Putamen (tissue), 1 donor: ENCODE measurements around the gene CTNNA1.

ENCODE experiments used
- DNase-seq: peaks from one replicate; pipeline ENCODE4 v3.0.0-alpha.2; 2016; ENCODE audit warnings: low spot score

CTNNA1 gene

DNA sequence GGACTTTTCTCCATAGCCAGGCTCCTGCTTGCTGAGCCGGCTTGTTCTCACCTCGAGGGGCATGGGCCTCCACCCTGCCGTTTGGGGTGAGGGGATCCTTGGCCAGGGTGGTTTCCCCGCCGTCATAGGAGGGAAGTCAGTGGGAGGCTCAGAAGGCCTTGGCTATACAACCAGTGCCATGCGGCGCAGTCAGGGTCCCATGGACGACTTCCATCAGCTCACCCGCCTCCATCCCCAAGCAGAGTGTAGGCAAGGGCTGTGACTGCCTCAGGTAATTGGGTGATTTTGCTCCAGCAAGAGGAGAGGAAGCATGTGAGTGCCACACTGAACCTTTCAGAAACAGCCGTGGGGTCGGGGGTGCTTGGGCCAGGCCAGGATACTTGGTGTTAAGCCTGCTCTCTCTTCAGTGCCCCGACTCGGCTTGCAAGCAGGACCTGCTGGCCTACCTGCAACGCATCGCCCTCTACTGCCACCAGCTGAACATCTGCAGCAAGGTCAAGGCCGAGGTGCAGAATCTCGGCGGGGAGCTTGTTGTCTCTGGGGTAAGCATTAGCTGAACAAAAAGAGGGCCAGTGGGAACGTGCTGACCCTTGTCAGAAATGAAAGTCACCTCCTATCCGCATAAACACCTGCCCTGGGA lies 179.1 kb downstream of the CTNNA1 start:
- no peak for DNase-seq

DNA sequence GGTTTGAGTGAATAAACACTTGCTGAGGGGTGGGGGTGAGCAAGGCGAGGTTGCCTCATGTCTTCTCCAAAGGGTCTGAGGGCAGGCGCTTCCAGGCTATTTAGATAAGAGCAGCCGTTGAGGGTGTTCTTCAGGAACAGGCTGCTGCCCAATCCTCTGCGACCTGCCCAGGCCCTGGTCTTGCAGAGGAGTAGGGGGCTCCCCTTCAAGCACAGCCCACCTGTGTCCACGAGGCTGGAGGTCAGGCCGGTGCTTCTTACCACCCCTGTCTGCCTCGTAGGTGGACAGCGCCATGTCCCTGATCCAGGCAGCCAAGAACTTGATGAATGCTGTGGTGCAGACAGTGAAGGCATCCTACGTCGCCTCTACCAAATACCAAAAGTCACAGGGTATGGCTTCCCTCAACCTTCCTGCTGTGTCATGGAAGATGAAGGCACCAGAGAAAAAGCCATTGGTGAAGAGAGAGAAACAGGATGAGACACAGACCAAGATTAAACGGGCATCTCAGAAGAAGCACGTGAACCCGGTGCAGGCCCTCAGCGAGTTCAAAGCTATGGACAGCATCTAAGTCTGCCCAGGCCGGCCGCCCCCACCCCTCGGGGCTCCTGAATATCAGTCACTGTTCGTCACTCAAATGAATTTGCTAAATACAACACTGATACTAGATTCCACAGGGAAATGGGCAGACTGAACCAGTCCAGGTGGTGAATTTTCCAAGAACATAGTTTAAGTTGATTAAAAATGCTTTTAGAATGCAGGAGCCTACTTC lies 180.5 kb downstream of the CTNNA1 start:
- no peak for DNase-seq

DNA sequence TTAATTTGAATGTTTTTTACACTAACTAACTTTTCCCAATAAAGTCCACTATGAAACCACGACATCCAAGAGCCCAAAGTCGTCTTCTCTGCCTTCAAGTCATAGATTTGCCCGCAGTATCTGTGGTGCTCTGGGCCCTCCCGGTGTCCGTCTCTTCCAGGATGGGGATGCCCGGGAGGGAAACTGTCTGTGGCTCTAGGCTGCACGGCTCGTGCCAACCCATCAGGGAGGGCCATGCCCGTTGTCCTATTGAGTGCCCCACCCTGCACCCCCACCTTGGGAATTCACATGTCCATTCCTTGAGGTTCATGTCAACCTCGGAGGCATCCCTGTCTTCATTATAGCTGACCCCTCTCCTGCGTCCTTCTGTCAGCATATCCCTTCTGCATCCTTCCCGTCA lies 181.7 kb downstream of the CTNNA1 start:
- DNase-seq, result no peak

DNA sequence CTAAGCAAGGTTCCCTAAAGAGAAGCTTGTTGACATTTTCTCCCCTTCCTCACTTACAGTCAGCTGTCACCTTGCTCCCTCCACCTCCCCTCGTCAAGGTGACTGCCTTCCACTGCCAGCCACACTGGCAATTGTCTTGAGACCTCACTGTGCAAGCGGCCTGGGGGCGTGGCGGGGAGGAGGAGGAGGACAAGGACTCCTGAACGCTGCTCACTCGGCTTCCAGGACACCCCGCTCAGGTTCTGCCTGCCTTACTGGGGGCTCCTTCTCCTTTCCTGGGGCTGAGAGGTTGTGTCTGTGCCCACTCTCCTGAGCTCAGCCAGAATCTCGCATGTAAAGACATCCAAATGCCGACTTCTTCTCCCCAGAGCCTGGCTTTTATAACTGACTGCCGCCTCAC lies 182.2 kb downstream of the CTNNA1 start:
- no peak for DNase-seq

DNA sequence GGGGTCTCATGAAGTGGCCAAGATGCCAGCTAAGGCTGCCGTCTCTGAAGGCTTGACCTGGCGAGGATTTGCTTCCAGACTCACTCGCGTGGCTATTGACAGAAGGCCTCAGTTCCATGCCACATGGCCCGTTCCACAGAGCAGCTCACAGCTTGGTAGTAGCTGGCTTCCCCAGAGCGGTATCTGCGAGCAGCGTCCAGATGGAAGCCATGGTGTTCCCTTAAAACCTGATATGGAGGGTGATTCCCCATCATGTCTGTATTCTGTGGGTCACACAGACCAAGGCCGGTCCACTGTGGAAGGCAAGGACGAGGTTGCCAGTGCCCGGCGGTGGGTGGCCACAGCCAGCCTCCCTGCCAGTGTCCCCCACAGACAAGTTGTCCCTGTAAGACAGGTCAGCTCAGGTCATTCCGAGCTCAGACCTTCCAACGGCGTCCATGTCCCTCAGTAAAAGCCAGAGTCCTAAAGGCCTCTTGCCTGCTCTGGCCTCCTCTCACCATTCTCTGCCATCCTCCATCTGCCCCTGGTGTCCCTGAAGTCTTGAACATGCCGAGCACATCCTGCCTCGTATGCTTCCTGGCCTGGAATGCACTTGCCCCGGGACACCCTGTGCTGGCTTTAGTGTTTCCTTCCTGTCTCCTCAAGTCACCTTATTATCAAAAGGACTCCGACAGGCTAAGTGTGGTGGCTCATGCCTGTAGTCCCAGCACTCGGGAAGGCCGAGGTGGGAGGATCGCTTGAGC lies 183.2 kb downstream of the CTNNA1 start:
- DNase-seq, result no peak

DNA sequence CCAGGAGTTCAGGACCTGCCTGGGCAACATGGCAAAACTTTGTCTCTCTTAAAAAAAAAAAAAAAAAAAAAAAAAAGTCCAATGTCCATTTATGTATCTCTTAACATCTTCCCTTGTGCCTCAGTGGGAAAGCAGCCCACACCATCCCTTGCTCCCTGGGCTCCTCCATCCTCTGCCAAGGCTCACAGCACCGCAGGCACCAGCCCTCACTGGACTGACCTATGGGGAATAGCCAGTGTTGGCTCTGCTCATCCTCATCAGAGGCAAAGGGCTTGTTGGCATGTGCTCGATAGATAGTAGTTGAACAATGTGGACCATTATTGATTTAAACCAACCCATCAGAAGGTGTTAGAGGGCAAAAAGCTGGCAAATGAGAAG lies 183.7 kb downstream of the CTNNA1 start:
- DNase-seq, result no peak

DNA sequence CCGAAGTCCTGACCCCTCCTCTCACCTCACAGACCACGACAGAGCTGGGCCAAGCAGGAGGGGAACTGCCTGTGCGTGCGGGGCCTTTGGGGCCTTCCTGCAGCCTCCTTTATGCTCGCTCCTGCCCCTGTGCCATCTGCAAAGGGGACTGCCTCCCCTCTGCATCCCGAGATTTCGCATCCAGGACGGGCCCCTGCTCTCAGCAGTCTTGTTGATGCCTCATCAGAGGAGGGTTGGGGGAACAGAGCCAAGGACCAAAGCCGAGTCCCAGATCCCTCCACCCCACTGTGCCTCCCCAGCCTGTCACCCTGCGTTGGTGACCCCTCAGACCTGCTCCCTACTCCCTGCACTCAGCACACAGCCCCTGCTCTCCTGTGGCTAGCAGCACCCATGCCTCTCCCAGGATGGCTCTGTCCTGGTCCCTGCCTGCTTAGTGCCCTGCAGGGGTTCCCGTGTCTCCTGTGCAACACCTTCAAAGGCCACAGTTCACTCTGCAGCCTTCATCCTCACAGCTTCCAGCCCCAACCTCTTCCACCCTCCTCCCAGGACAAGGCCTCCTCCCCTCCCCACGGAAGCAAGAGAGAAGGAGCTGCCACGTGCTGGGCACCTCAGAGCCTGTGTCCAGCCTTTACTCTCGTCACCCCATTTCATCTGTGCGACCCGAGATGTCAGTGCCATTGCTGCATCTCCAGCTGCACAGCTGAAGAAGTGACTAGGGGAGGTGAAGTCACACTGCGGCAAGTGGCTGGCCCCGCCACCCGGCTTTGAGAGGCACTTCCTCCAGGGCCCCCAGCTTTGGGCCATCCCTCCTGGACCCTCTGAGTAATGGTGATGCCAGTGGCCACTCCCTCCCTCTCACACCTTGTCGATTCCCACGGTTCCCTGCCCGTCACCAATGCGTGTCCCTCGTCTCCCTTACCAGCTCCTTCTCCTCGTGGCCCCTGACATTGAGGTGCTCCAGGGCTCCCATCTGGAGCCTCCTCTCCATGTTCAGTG lies 184.5 kb downstream of the CTNNA1 start:
- no peak for DNase-seq

DNA sequence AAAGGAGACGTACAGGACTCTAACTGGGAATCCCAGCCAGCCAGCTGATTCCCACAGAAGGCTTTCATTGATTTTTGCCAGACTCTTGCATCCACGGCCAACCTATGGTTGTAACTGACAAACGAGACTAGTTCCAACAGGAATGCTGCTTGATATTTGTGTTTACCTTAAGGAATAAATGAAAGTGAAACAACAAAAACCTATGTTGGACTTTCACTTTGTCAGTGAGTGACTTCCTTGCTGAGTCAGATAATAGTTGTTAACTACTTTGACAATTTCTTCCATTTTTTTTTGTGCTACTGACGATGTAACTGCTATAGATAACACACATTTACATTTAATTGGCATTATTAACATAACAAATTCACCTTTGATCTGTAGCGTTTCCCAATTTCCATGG lies 185.3 kb downstream of the CTNNA1 start:
- DNase-seq, result no peak

DNA sequence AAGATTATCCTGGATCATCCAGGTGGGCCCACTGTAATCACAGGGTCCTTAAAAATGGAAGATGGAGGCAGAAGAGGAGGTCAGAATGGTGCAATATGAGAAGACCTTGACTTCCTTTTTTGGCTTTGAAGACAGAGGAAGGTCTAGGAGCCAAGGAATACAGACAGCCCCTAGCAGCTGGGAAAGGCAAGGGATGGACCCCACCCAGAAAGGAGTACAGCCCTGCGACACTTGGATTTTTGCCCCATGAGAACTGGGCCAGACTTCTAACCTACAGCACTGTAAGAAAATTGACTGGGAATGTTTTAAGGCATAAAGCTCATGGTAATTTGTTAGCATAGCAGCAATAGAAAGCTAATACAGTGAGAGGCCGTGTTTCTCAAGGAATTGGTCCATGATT lies 188.8 kb downstream of the CTNNA1 start:
- DNase-seq, result no peak

DNA sequence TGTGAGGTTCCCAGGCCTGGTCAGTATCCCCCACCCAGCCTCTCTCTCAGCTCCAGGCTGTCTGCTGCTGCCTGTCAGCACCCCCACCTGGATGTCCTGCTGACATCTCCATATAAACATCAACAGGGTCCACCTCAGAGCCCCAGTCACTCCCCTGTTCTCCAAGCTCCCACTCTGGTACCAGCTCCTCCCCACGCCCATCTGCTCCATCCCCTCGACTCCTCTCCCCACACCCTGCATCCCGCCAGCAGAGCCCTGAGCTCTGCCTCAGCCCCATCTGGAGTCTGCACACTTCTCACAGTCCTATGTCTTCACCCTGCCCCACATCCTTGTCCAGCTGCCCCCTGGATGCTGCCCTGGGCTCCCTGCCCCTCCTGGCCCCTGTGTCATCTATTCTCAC lies 189.6 kb downstream of the CTNNA1 start:
- no peak for DNase-seq

DNA sequence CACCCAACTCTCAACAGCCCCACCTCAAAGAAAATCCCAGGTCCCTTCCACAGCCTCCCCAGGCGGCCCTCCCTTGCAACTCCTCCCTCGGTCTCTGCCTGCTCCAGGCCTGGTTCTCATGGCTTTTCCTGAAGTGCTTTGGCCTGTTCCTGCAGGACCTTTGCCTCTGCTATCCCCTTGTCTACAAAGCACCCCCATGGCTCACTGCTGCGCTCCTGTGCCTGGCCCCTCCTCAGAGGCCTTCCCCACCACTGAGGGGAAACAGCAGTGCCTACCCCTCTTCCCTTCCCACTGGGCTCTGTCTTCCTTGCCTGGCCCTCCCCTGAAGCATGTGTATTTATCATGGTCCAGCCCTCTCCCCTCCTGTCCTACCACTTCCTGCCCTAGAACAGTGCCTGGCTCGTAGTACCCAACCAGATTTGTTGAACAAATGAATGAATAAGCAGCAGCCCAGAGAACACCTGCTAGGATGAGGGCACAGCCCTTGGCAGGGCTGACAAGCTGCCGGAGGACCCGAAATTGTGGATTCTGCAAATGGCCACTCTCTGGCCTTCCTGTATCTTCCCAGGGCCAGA lies 190.5 kb downstream of the CTNNA1 start:
- DNase-seq, result no peak

DNA sequence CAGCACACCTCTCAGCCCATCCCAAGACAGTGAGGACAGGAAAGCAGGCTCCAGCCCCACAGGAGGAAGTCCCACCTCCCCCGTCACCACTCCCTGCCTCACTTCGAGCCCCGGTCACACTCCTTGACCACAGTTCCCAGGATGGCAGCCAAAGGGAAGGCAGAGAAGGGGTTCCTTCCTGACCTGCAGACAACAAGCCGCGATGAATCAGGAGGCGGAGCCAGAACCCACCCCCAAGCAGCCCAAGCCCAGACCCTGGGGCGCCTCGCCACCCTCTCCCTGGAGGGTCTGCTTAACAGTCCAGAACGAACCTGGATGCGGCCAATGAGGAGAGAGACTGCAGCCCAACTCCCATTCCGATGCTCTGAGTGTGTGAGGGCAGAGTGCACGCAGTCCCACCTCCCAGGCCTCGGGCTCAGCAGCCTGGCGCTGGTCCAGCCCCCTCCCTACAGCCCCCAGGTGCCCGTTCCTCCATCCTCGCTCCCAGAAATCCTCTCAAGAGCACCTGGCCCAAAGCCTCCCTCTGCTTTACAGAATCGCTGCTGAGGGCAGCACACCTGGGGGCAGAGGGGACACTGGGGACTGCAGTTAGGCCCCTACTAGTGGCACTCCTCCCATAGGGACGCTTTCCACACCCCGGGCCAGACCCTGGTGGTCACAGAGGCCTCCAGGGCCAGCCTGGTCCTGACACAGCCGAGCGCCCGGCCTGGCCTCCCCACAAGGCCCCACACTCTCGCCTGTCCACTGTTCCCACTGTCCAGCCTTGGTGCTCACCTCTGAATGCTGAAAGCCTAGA lies 191.5 kb downstream of the CTNNA1 start:
- DNase-seq, result no peak

DNA sequence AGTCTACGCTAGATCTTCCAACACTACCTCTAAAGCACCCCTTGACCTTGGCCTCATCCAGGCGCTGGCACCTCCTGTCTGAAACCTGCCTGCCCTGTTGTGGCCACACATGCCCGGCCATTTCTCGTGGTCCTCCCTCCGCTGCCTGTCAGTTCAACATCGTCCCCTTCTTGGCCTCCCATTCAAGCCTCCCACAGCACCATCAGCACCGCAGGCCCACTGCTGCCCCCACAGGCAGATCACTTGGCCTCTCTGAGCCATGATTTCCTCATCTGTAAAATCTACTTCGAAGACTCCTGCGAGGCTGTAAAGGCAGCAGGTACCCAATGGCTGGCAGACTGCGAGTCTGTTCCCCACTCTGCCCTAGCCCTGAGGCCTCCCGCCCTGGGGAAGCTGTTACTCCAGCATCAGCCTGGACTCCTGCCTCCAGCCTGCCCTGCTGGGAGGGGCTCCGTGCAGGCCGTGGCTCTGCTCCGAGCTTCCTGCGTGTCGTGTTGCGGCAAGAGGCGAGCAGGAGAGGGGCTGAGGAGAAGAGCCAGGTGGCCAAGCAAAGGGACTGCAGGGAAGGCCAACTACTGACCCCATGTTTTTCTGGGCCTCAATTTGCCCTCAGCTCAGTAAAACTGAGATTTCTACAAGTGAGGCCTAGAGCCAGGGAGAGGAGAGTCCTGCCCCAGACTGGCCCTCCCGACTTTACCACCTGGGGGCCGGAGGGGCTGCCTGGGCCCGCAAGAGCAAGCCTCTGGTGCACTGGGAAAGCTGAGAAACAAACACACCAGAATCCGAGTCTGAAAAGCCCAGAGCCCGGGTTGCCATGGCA lies 192.4 kb downstream of the CTNNA1 start:
- peak; percentile 66 for DNase-seq

DNA sequence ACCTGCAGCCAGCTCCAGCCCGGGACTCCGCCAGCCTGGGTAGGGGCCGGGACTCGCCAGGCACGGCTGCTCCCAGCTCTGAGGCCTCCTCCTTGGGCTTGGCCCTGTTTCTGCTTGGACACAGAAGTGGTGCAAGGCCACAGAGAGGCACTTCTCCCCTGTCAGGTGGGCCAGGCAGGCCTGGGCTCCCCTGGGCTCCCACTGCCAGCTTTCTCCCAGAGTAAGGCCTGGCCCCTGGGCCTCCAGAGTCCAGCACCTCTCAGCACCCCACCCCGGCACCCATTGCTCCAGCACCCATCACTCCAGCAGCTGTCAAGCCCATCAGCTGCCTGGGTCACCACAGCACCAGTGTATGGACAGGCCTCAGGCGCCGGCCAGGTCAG lies 193.0 kb downstream of the CTNNA1 start:
- no peak for DNase-seq

DNA sequence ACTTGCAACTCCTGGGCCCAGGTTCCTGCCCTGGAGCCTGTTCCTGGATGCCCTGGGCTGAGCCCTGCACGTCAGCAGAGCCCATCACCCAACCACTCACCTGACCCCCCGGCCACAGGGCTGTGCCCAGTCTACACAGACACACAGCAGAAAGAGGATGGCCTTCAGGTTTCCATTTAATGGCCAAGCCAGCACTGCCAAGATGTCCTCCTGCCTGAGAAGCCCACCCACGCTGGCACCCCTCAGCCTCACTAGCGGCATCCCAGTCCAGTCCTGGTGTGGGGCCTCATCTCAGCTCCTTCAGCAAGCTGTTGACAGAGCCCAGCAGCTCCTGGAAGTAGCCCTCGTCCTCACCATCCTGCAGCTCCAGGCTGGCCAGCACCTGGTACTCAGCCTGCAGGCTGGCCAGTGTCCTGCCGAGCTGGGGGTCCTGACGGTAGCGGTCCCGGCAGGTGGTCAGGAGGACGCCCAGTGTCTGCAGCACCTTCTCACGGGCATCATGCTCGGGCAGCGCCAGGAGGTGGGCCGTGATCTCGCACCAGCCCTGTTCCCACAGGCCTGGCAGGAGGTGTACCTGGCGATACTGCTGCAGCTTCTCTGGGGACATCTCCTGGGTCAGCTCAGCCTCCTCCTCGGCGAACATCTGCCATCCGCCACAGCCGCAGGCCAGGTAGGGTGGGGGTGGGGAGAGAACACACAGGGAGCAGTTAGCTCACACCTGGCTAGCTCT lies 193.8 kb downstream of the CTNNA1 start:
- no peak for DNase-seq

DNA sequence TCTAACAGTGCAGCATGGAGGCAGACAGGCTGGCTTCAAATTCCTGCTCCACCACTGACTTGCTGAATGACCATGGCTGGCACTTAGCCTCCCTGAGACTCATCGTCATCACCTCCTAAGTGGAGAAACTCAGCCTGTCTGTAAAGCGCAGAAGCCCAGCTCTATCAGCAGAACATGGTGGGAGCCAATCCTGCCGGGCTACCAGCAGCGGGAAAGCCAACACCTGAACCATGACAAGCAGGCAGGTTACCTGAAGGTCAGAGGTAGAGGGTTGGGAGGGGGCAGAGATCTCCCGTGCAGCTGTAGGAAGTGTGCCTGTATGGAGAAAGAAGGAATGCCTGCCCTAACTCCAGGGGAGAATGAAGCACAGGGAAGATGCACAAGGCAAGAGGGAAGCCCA lies 194.6 kb downstream of the CTNNA1 start:
- DNase-seq, result no peak

DNA sequence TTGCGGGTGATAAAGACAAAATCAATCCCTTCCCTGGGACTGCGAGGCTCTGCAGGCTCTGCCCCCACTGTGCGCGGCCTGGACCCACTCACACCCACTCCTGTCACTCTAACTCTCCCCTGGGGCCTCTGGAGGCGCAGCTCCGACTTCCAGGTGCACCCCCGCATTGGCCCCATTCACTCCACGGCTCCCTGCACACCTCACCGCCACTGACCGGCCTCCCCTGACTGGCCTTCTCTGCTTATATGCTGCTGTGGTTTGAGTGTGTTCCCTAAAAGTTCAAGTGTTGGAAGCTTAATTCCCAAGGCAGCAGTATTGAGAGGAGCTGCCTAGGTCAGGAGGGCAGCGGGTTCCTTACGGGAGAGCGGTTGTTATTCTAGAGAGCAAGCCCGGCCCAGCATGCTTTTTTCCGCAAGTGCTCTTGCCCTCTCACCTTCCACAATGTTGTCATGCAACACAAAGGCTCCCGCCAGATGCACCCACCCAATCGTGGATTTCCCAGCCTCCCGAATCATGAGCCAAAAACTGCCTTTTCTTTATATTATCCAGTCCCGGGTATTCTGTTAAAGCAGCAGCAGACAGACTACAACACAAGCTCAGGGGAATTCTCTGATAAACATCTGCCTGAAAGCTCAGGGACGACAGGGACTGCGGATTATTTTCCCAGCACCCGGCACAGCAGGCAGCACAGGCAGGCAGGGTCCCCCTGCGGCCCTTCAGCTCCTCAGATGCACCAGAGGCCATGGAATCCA lies 195.4 kb downstream of the CTNNA1 start:
- no peak for DNase-seq

DNA sequence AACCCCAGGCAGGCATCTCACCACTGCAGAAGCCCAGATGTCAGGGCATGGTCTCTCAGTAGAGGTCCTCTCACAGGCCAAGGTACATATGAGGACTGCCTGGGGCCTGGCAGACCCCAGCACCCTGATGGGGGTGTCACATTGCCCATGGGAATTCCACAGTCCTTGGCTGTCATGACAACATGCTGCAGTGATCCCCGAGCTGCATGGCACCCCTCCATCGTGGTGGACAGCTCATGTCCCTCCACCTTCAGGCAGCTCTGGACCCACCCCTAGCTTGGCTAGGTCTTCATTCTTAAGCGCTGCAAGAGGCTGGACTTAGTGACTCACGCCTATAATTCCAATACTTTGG lies 196.0 kb downstream of the CTNNA1 start:
- DNase-seq, result no peak

DNA sequence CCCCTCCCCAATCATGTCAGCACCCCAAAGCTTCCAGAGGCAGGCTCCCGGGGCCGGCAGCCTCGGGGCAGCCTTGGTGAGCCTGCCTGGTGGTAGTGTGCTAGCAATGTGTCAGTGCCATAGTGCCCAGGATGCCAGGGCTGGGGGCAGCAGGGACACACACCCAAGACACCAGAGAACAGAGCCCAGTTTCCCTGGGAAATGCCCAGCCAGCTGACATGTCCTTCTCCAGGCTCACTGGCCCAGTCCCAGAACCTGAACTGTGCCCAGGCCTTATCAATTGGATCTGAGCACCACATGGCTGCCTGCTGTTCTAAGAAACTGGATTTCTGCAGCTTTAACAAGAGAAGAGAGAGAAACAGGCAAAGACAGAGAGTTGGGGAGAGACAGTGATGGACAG lies 196.8 kb downstream of the CTNNA1 start:
- no peak for DNase-seq
